Fibroblast of skin of scalp (primary cell): ENCODE data around the gene TMEM178B.

Source experiments
- DNase-seq: peaks from one replicate; pipeline ENCODE4 v3.0.0-alpha.2; 2013

Gene TMEM178B

GRCh38 chr7:141436575-141437075, 362.8 kb downstream of the TMEM178B start:
- DNase-seq, result no peak

DNA sequence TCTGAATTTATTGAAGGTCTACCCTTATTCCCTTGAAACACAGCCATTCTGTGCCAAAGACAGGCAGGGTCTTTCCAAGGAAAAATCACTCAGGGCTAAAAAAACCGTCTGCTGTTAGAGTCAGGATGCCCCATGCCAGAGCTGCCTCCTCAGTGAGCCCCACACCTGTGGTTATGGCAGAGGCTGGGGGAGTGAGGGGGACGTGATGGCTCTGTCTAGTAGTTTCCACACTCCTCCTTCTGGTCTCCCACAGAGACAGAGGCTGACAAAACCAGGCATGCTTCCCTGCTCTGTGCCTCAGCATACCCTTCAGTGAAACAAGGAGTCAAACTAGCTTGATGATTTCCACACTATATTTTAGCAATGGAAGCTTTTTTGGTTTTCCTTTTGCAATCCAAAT, 365.3 kb downstream of the TMEM178B start:
- no peak for DNase-seq

GRCh38 chr7:141439776-141440175, 365.9 kb downstream of the TMEM178B start:
- no peak for DNase-seq

- no peak for DNase-seq
Observed at GRCh38 chr7:141441837-141442627, 368.2 kb downstream of the TMEM178B start.

DNA sequence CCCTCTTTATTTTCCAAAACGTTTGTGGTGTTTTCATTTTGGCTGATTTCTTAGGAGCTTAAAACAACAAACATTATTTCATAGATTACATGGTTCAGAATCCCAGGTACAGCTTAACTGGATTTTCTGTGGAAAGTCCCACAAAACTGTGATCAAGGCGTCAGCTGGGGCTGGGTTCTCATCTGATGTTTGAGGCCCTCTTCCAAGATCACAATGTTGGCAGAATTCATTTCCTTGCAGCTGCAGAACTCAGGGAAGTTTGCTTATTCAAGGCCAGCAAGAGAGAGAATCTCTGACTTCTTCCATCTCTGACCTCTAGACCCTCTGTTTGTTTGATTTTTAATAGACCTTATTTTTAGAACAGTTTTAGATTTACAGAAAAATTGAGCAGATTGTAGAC, 368.9 kb downstream of the TMEM178B start:
- no peak for DNase-seq

GRCh38 chr7:141444961-141445360, 371.1 kb downstream of the TMEM178B start:
- no peak for DNase-seq

DNA sequence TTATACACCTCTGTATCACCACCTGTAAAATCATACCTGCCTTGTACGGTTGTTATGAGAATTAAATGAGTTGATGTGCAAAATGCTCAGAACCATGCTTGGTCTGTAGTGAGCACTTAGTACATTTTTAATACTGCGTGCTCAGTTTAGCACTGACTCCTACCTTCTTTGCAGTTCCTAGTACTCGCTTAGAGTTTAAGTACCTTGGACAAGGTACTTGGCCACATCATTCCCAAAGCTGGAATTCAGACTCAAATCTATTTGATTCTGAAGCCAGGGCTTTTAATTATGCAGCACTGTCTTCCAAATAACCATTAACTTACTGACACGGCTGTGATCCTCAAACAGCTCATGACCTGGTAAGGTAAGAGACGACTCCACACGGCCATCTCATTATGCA, 377.4 kb downstream of the TMEM178B start:
- no peak for DNase-seq

GRCh38 chr7:141452911-141453310, 379.0 kb downstream of the TMEM178B start:
- no peak for DNase-seq

DNA sequence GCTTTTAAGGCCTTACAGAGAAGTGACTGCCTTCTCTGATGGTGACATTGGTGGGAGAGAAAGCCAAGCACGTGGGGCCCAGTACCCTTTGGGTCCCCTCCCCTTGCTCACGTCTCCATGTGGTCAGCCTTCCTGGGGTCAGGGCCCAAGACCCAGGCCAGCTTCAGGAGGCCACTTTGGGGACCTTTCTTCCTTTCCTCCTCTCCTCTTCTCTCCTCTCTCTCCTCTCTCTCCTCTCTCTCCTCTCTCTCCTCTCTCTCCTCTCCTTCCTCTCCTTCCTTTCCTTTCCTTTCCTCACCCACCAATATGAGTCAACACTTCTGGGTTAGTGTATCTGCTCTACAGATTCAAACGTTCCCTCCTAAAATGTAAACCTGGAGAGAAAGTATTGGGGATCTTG, 380.5 kb downstream of the TMEM178B start:
- no peak for DNase-seq

DNA sequence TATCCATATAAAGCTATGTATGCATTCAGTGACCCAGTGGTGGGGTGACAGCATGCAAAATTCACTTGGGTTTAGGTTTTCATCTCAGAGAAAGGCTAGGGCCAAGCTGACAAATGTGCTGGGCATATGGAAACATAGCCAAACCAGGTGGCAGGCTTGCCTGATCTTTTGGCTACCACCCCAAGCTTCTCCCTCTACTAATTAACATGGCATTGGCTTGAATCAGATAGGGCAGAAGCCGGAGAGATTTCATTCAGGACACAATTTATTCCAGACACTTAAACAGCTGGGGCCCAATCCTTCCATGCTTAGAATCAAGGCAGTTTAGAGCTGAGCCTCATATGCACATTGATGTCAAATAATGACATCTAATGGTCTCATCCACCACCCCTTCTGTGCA, 381.9 kb downstream of the TMEM178B start:
- no peak for DNase-seq

DNA sequence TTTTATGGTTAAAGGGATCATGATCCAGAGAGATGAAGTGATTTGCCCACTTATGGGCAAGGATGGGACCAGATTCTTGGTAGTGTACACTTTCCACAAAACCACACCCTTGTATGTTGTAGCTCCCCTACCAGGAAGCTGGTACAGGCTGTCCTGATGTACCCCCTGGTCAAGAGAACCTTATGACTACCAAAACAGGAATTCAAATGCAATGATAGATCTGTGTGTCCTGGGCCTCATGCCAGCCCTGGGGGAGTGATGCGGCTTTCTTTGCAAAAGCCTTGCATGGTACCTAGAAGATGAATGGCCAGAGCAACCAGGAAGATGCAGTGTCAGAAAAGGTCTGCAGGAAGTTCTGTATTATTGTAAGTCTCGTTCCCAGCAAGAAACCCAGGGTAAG, 382.4 kb downstream of the TMEM178B start:
- DNase-seq, result no peak

DNA sequence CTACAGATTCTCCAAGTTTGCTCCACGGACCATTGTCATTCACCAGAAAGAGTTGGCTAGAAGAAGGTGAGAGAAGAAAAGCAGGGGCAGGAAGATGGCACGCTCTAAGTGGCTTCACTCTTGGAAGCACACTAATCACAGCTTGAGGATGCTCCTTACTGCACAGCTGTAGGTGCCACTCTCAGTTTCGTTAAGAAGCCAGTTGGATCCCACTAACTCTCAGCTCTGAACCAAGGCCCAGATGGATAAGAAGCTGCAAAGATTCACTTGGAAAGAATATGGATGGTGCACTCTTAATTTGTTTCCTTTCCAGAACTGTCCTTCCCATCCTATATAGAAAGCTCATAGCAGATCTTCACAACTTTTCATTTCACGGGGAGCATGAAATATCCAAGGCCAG, 382.8 kb downstream of the TMEM178B start:
- no peak for DNase-seq

GRCh38 chr7:141460781-141461715, 387.2 kb downstream of the TMEM178B start:
- DNase-seq, result no peak

DNA sequence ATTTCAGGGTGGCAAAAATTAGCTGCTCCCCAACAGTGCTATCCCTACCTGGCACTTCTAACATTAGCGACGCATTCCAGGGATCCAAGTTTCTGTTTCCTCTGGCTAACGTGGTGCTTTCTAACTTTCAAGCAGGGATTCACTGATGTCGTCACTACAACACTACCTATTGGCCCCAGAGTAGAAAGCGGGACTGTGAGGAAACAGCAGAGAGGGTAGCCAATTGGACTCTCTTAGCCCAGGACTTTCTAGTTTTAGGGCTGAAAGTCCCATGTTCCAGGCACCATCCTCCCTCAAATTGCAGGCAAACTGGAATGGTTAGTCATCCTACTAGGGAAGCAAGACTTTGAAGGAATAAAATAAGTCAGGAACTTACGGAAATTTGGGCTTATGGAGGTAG, 388.1 kb downstream of the TMEM178B start:
- DNase-seq, result no peak

GRCh38 chr7:141462958-141463357, 389.1 kb downstream of the TMEM178B start:
- DNase-seq, result no peak

GRCh38 chr7:141463986-141464385, 390.1 kb downstream of the TMEM178B start:
- DNase-seq, result no peak

DNA sequence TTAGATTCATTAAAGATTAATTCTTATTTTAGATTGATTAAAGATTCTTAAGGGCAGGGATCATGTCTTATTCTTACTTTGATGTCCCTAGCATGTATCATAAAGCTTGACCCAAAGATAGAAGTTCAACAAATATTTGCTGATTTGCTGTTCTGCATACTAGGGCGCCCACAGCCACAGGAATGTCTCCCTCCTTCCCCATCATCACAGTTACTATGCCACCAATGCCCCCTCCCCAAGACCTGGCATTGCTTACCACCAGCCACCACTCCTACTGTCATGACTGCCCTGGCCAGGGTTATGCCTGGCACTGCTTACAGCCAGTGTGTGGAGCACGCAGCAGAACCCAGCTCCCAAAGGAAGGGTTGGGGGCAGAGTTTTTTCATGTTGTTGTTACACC, 390.7 kb downstream of the TMEM178B start:
- no peak for DNase-seq

DNA sequence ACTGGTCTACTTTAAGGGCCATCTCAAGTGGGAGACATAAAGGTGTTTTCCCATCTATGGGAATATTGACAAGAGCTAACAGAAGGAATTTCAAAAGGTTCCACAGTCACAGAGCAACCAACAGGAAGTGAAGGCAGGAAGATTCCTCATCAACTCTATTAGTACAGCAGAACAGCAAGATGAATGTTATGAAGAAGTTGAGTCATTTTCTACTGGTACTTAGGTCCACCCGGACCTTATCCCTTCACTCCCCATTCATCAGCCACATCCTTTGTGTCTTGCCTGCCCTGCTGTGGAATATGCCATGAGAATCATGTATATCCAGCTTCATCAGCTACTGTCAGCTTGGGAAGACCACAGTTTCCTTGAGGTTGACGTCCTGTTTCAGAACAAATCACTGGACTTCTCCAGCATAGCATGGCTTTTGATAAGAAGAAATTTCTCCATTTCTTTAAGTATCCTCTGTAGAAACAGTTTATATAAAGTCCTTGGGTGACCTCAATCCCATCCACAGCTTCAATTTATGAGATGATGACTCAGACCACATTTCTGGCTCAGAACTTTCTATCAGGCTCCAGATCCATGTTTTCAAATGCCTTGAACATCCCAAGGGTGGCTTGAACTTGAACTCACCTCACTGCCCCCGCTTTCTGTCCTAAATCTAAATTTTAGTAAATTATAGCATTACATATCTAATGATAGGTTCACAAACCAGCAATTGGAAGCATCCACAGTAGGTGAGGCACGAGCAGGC, 392.5 kb downstream of the TMEM178B start:
- no peak for DNase-seq

DNA sequence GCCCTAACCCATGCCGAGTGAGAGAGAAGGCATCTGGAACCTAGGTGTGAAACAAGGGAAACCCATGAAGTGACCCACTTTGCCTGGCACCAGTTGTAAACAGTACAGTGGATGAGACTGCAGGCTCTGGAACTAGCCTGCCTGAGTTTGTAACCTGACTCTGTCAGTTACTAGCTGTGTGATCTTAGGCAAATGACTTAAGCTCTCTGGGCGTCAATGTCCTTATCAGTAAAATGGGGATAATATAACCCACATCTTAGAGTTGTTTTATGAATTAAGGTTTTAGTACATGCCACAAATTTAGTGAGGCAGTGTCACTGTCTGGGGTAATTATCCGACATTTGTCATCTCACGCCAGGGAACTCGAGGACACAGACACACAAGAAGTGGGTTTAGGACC, 394.5 kb downstream of the TMEM178B start:
- DNase-seq, result no peak

DNA sequence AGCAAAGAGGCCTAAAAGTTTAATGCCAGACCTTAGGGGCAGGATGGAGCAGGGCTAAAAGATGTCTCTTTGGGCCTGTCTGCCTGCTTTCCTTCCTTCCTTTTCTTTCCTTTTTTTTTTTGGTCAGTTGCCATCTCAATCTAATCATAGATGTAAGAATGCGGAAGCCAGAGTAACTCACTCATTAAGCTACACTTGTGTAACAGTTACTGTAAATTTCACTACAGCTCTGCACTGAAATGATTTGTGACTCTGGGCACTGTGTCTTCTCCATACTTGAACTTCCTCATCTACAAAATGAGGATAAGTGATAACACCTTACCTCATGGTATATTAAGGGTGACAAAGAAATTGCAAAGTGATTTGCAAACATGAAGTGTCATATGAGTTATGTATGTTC, 401.8 kb downstream of the TMEM178B start:
- DNase-seq, result no peak

DNA sequence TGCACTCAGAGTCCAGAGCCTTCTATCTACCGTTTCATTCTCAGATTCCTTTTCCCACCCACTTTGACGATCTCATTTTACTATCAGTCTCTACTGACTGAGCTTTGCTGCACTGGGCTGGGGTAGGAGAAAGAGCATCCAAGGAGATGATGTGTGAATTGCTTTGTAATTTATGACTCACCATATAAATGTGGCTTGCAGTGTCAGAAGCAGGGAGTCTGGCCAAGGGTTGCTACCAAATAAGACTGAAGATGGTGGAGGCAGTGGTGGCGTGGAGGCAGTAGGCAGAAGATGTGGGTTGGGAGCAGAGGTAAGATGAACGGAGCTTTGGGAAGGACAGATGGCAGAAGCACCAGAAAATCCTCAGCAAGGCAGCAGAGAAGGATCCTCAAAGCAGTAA, 404.0 kb downstream of the TMEM178B start:
- DNase-seq, result no peak

- no peak for DNase-seq
Observed at GRCh38 chr7:141478845-141479244, 405.0 kb downstream of the TMEM178B start.

- no peak for DNase-seq
Observed at GRCh38 chr7:141480953-141481352, 407.1 kb downstream of the TMEM178B start.
